ENCODE results near the gene ADCY9. TPM values are rescaled to one million over a fixed set of nuclear protein-coding genes. Genes with fewer than 3 reads are reported as not detected.

ADCY9 gene
- total RNA-seq, 1 donor from 2014 or later: 12.0 TPM

- Histone ChIP-seq H3K36me3 (ENCODE audit: control insufficient read depth, insufficient read depth, low read length) (no peaks in the 10 kb centered on the region), H3K27me3 (ENCODE audit: control insufficient read depth, insufficient read depth, low read length) (no peaks in the 10 kb centered on the region), H3K4me3 (ENCODE audit: low read depth, low read length) (no peak overlapping the region)
- DNase-seq (ENCODE audit: low read depth): no peak
- TF ChIP-seq, protein P1, sequence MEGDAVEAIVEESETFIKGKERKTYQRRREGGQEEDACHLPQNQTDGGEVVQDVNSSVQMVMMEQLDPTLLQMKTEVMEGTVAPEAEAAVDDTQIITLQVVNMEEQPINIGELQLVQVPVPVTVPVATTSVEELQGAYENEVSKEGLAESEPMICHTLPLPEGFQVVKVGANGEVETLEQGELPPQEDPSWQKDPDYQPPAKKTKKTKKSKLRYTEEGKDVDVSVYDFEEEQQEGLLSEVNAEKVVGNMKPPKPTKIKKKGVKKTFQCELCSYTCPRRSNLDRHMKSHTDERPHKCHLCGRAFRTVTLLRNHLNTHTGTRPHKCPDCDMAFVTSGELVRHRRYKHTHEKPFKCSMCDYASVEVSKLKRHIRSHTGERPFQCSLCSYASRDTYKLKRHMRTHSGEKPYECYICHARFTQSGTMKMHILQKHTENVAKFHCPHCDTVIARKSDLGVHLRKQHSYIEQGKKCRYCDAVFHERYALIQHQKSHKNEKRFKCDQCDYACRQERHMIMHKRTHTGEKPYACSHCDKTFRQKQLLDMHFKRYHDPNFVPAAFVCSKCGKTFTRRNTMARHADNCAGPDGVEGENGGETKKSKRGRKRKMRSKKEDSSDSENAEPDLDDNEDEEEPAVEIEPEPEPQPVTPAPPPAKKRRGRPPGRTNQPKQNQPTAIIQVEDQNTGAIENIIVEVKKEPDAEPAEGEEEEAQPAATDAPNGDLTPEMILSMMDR (IDR thresholded peaks at IDR 0.05; ENCODE audit: insufficient read depth, low read length, poor library complexity, severe bottlenecking): no peak
Measured at GRCh38 chr16:4071686-4072561, 44.3 kb downstream of the ADCY9 start.

- TF ChIP-seq, protein P1 (IDR thresholded peaks at IDR 0.05; ENCODE audit: insufficient read depth, low read length, poor library complexity, severe bottlenecking): no peak
- DNase-seq (ENCODE audit: low read depth): no peak
- no peaks in the 10 kb centered on the region for H3K36me3 ChIP-seq (ENCODE audit: control insufficient read depth, insufficient read depth, low read length)
- no peaks in the 10 kb centered on the region for H3K27me3 ChIP-seq (ENCODE audit: control insufficient read depth, insufficient read depth, low read length)
- no peak overlapping the region for H3K4me3 ChIP-seq (ENCODE audit: low read depth, low read length)
Measured at GRCh38 chr16:4070936-4071335, 45.3 kb downstream of the ADCY9 start.

DNA sequence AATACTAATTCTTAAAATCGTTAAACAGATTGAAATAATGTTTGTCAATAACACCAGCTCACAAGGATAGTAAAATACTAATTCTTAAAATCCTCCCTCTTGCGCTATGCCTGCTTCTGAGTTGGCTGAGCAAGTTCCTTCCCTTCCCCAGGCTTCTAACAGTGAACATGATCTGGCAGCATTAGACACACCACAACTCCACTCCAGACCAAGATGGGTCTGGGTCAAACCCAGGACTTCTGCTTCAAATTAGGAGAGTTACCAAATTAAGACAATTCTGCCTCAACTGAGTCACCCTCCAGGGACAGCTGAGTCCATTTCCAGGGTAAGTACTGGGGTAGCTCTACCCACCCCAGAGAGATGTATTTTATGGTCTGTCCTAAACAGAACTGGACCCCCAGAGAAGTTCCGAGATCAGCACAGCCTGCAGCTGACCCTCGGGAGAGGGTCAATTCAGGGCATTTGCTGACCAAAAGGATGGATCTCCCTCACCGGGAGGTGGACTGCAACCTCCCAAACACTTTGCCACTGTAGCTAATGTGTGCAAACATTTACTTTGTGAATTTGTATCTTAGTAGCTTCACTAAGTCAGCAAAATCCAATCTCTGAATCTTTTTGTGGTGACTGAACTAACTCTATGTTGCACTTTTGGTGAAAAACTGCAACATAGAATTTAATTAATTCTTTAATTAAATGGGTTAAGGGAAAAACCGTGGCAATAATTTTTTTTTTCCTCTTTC, 48.8 kb downstream of the ADCY9 start:
- Histone ChIP-seq H3K27me3 (ENCODE audit: control insufficient read depth, insufficient read depth, low read length) (no peaks in the 10 kb centered on the region), H3K4me3 (ENCODE audit: low read depth, low read length) (no peak overlapping the region), H3K36me3 (ENCODE audit: control insufficient read depth, insufficient read depth, low read length) (no peaks in the 10 kb centered on the region)
- DNase-seq (ENCODE audit: low read depth): no peak
- TF ChIP-seq, protein P1 (IDR thresholded peaks at IDR 0.05; ENCODE audit: insufficient read depth, low read length, poor library complexity, severe bottlenecking): no peak

- no peak overlapping the region for H3K4me3 ChIP-seq (ENCODE audit: low read depth, low read length)
- TF ChIP-seq, protein P1 (IDR thresholded peaks at IDR 0.05; ENCODE audit: insufficient read depth, low read length, poor library complexity, severe bottlenecking): no peak
- no peak for DNase-seq (ENCODE audit: low read depth)
- no peaks in the 10 kb centered on the region for H3K36me3 ChIP-seq (ENCODE audit: control insufficient read depth, insufficient read depth, low read length)
- no peaks in the 10 kb centered on the region for H3K27me3 ChIP-seq (ENCODE audit: control insufficient read depth, insufficient read depth, low read length)
Measured at GRCh38 chr16:4064950-4065352, 51.3 kb downstream of the ADCY9 start.

- H3K4me3 ChIP-seq (ENCODE audit: low read depth, low read length): no peak overlapping the region
- no peaks in the 10 kb centered on the region for H3K36me3 ChIP-seq (ENCODE audit: control insufficient read depth, insufficient read depth, low read length)
- H3K27me3 ChIP-seq (ENCODE audit: control insufficient read depth, insufficient read depth, low read length): no peaks in the 10 kb centered on the region
- no peak for DNase-seq (ENCODE audit: low read depth)
- TF ChIP-seq, protein P1 (IDR thresholded peaks at IDR 0.05; ENCODE audit: insufficient read depth, low read length, poor library complexity, severe bottlenecking): no peak
Measured at GRCh38 chr16:4062212-4062802, 53.9 kb downstream of the ADCY9 start.
